Measurements from ENCODE around the gene NUTF2. TPM values are rescaled to one million over a fixed set of nuclear protein-coding genes. Genes with fewer than 3 reads are reported as not detected.
"Not testable (repeated sequence)": the region's sequence is repeated elsewhere in the genome, so short reads cannot be mapped to it uniquely, and the experiment has no call there.

NUTF2 gene
- total RNA-seq, 1 donor from 2014 or later, result 186 TPM

- no peak overlapping the region for H3K27ac Mint-ChIP-seq
- DNase-seq (ENCODE audit: low spot score), result no peak
- no peaks in the 10 kb centered on the region for H3K9me3 Mint-ChIP-seq
- H3K36me3 Mint-ChIP-seq (ENCODE audit: low read depth), result peaks cover 3% of the 10 kb centered on the region
- H3K4me3 Mint-ChIP-seq, result no peak overlapping the region
- intact Hi-C loops (cut with micrococcal nuclease), result no loop called here
- H3K4me1 Mint-ChIP-seq (ENCODE audit: low read depth), result peaks cover 8% of the 10 kb centered on the region
- H3K27me3 Mint-ChIP-seq (ENCODE audit: insufficient read depth), result peaks cover 6% of the 10 kb centered on the region
Measured at GRCh38 chr16:67820608-67821259, 26.0 kb upstream of the NUTF2 start.

DNA sequence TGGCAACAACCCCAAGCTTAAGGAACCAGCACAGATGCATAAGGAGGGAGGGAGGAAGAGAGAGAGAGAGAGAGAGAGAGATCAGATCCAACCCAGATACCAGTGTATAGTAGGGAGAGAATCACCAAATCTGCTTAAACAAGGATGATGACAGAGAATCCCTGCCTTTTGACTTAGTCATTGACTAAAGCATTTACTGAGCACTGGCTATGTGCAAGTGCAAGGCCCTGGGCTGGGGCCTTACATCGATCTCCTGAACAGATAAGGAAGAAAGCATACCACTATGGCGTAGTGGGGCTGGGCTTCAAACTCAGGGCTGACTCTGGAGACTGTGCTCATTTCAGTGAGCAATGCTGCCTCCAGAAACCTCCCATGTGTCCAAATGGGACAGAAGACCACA, 24.2 kb upstream of the NUTF2 start:
- intact Hi-C loops (cut with micrococcal nuclease), result no loop called here
- Mint-ChIP-seq H3K9me3 (no peaks in the 10 kb centered on the region), H3K27me3 (ENCODE audit: insufficient read depth) (peaks cover 3% of the 10 kb centered on the region), H3K27ac (no peak overlapping the region), H3K36me3 (ENCODE audit: low read depth) (peaks cover 3% of the 10 kb centered on the region), H3K4me1 (ENCODE audit: low read depth) (no peaks in the 10 kb centered on the region), H3K4me3 (no peak overlapping the region)
- no peak for DNase-seq (ENCODE audit: low spot score)

- Mint-ChIP-seq H3K36me3 (ENCODE audit: low read depth) (peaks cover 7% of the 10 kb centered on the region), H3K27ac (no peak overlapping the region), H3K27me3 (ENCODE audit: insufficient read depth) (peaks cover 3% of the 10 kb centered on the region), H3K4me3 (no peak overlapping the region), H3K4me1 (ENCODE audit: low read depth) (no peaks in the 10 kb centered on the region), H3K9me3 (no peaks in the 10 kb centered on the region)
- intact Hi-C loops (cut with micrococcal nuclease), result no loop called here
- no peak for DNase-seq (ENCODE audit: low spot score)
Measured at GRCh38 chr16:67825119-67825518, 21.6 kb upstream of the NUTF2 start.

- no peak overlapping the region for H3K4me3 Mint-ChIP-seq
Measured at GRCh38 chr16:67825906-67826305, 20.8 kb upstream of the NUTF2 start.

DNA sequence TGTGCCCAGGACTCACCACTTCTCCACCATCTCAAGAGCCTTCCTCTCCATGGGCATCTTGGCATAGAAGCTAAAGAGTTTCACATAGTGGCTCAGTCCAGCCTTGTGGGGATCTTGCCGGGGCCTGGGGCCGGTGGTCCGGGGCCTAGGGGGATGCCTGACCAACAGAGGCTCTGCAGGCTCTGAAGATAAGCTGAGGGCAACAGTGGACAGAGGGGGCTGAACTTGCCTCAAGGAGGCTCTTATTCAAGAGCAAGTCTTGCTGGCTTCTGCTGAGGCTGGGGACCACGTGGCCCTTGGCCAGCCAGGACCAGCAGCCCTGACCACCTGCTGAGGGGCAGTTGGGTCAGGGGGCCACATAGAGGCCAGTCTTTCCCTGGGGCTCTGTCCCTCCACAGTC, 18.1 kb upstream of the NUTF2 start:
- intact Hi-C loops (cut with micrococcal nuclease), result no loop called here
- Mint-ChIP-seq H3K9me3 (no peaks in the 10 kb centered on the region), H3K27ac (no peak overlapping the region), H3K36me3 (ENCODE audit: low read depth) (peaks cover 15% of the 10 kb centered on the region), H3K4me3 (no peak overlapping the region), H3K27me3 (ENCODE audit: insufficient read depth) (no peaks in the 10 kb centered on the region), H3K4me1 (ENCODE audit: low read depth) (peaks cover 13% of the 10 kb centered on the region)
- no peak for DNase-seq (ENCODE audit: low spot score)

More at GRCh38 chr16:67825906-67826305, 20.8 kb upstream of the NUTF2 start:
- no peak for DNase-seq (ENCODE audit: low spot score)
- intact Hi-C loops (cut with micrococcal nuclease), result no loop called here
- H3K9me3 Mint-ChIP-seq, result no peaks in the 10 kb centered on the region
- no peaks in the 10 kb centered on the region for H3K4me1 Mint-ChIP-seq (ENCODE audit: low read depth)
- H3K36me3 Mint-ChIP-seq (ENCODE audit: low read depth), result peaks cover 10% of the 10 kb centered on the region
- no peaks in the 10 kb centered on the region for H3K27me3 Mint-ChIP-seq (ENCODE audit: insufficient read depth)
- H3K27ac Mint-ChIP-seq, result no peak overlapping the region

DNA sequence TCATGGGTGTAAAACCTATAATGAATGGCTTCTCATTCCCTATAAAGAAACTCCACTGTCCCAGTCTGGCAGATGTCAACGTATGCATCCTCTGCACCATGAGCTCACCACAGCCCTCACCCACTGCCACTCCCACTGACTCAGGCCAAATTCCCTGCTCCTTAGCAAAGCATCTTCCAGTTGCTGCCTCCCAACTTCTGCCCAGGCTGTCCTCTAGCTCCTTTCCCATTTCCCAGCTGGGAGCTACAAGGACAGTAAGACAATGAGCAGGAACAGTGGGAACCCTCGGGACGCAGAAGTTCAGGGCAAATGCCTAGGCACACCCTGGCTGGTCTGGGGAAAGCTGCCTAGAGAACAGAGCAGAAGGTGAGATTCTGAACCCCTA, 13.7 kb upstream of the NUTF2 start:
- Mint-ChIP-seq H3K4me1 (ENCODE audit: low read depth) (peaks cover 18% of the 10 kb centered on the region), H3K4me3 (peak overlapping the region; percentile 94), H3K9me3 (no peaks in the 10 kb centered on the region), H3K36me3 (ENCODE audit: low read depth) (peaks cover 12% of the 10 kb centered on the region), H3K27me3 (ENCODE audit: insufficient read depth) (peaks cover 5% of the 10 kb centered on the region), H3K27ac (peak overlapping the region; percentile 89)
- intact Hi-C loops (cut with micrococcal nuclease), result loop anchor here (5.0 kb wide), 1 partner anchor 39 kb away; the partner anchor contains the start of gene EDC4
- DNase-seq (ENCODE audit: low spot score), result no peak

DNA sequence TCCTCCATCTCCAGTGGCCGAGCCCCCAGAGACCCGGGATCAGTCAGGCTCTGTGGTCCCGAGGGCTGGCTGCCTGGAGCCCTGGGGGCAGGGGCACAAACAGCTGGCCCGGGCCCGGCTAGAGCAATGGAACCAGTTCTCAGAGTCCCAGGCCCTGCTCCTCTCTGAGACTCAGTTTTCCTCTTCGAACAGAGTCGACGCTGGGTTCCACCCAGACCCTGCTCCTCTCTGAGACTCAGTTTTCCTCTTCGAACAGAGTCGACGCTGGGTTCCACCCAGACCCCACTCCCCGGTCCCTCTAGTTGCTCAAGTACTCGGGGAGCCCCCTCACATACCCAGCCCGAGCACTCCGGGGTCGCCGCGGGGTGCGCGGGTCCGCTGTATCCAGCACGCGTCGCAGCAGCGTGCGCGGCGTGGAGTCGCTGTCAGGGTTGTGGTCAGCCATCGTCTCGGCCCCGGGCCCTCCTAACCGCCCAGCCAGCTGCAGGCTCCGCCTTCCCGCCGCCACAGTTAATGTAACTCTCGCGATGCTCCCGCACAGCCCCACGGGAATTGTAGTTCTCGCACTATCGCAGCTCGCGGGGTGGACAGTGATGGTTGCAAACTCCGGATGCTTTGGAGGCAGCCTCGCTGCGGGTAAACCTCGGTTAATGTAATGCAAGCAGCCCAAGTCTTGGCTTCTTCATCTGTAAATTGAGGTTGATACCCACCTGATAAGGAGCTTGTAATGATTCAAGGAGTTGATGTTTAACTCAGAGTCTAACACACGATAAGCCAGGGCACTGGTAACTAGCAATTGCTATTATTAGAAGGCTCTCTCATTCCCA, 13.1 kb upstream of the NUTF2 start:
- peak overlapping the region; percentile 89 for H3K27ac Mint-ChIP-seq
- H3K36me3 Mint-ChIP-seq (ENCODE audit: low read depth), result peaks cover 11% of the 10 kb centered on the region
- H3K9me3 Mint-ChIP-seq, result no peaks in the 10 kb centered on the region
- DNase-seq (ENCODE audit: low spot score), result peak; percentile 94
- peak overlapping the region; percentile 94 for H3K4me3 Mint-ChIP-seq
- intact Hi-C loops (cut with micrococcal nuclease), result loop anchor here (1.0 to 5.0 kb wide), 3 partner anchors 9 to 39 kb away; partner anchors contain the start of genes EDC4, NUTF2 and THAP11
- peaks cover 5% of the 10 kb centered on the region for H3K27me3 Mint-ChIP-seq (ENCODE audit: insufficient read depth)
- peaks cover 18% of the 10 kb centered on the region for H3K4me1 Mint-ChIP-seq (ENCODE audit: low read depth)

DNA sequence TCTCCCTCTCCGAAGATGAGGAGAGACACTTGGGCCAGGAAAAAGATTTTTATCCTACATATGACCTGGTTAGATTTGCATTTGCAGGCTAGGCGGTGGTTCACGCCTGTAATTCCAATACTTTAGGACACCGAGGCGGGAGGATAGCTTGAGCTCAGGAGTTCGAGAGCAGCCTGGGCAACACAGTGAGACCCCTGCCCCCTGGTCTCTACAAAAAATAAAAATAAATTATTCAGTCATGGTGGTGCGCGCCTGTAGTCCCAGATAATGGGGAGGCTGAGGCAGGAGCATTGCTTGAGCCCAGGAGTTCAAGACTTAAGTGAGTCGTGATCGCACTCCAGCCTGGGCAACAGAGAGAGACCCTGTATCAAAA, 12.5 kb upstream of the NUTF2 start:
- H3K27me3 Mint-ChIP-seq (ENCODE audit: insufficient read depth), result peaks cover 5% of the 10 kb centered on the region
- no peak overlapping the region for H3K27ac Mint-ChIP-seq
- H3K36me3 Mint-ChIP-seq (ENCODE audit: low read depth), result peaks cover 11% of the 10 kb centered on the region
- peak overlapping the region; percentile 94 for H3K4me3 Mint-ChIP-seq
- H3K4me1 Mint-ChIP-seq (ENCODE audit: low read depth), result peaks cover 18% of the 10 kb centered on the region
- intact Hi-C loops (cut with micrococcal nuclease), result loop anchor here (1.0 to 5.0 kb wide), 3 partner anchors 8 to 38 kb away; partner anchors contain the start of genes EDC4, NUTF2 and THAP11
- DNase-seq (ENCODE audit: low spot score), result no peak
- no peaks in the 10 kb centered on the region for H3K9me3 Mint-ChIP-seq

- DNase-seq (ENCODE audit: low spot score), result not testable (repeated sequence)
Measured at GRCh38 chr16:67837190-67837589, 9.5 kb upstream of the NUTF2 start.

GRCh38 chr16:67837811-67838210, 8.9 kb upstream of the NUTF2 start:
- Mint-ChIP-seq H3K4me1 (ENCODE audit: low read depth) (peaks cover 18% of the 10 kb centered on the region), H3K36me3 (ENCODE audit: low read depth) (no peaks in the 10 kb centered on the region), H3K27ac (no peak overlapping the region), H3K4me3 (no peak overlapping the region), H3K9me3 (no peaks in the 10 kb centered on the region), H3K27me3 (ENCODE audit: insufficient read depth) (peaks cover 5% of the 10 kb centered on the region)
- intact Hi-C loops (cut with micrococcal nuclease), result no loop called here
- DNase-seq (ENCODE audit: low spot score), result no peak

More at GRCh38 chr16:67837190-67837589, 9.5 kb upstream of the NUTF2 start:
- H3K27me3 Mint-ChIP-seq (ENCODE audit: insufficient read depth); H3K9me3 Mint-ChIP-seq; H3K36me3 Mint-ChIP-seq (ENCODE audit: low read depth); H3K4me3 Mint-ChIP-seq; H3K27ac Mint-ChIP-seq; intact Hi-C loops (cut with micrococcal nuclease): not testable (repeated sequence)
- H3K4me1 Mint-ChIP-seq (ENCODE audit: low read depth), result peaks cover 24% of the 10 kb centered on the region

- H3K4me3 Mint-ChIP-seq, result peak overlapping the region; percentile 93
- intact Hi-C loops (cut with micrococcal nuclease), result loop anchor here (1.0 to 10.0 kb wide), 2 partner anchors 52 to 473 kb away; partner anchors contain the start of genes PRMT7, PSKH1 and SLC7A6OS
- no peaks in the 10 kb centered on the region for H3K36me3 Mint-ChIP-seq (ENCODE audit: low read depth)
- peaks cover 5% of the 10 kb centered on the region for H3K27me3 Mint-ChIP-seq (ENCODE audit: insufficient read depth)
- peaks cover 33% of the 10 kb centered on the region for H3K4me1 Mint-ChIP-seq (ENCODE audit: low read depth)
- no peaks in the 10 kb centered on the region for H3K9me3 Mint-ChIP-seq
- peak overlapping the region; percentile 96 for H3K27ac Mint-ChIP-seq
- no peak for DNase-seq (ENCODE audit: low spot score)
Measured at GRCh38 chr16:67841198-67841815, 5.4 kb upstream of the NUTF2 start.

- Mint-ChIP-seq H3K36me3 (ENCODE audit: low read depth) (no peaks in the 10 kb centered on the region), H3K9me3 (no peaks in the 10 kb centered on the region), H3K4me3 (peak within 1 kb of the TSS; percentile 93), H3K27me3 (ENCODE audit: insufficient read depth) (peaks cover 5% of the 10 kb centered on the region), H3K4me1 (ENCODE audit: low read depth) (peaks cover 33% of the 10 kb centered on the region), H3K27ac (peak within 1 kb of the TSS; percentile 96)
- intact Hi-C loops (cut with micrococcal nuclease), result loop anchor here (1.0 to 10.0 kb wide), 10 partner anchors 8 to 473 kb away; partner anchors contain the start of genes ACD, CTCF, EDC4 and PARD6A
- DNase-seq (ENCODE audit: low spot score), result peak; percentile 92
Measured at GRCh38 chr16:67841816-67842508, 4.8 kb upstream of the NUTF2 start, which contains the start of gene THAP11. TSS of gene THAP11 (plus strand) at chr16:67842320. CDS start at chr16:67842555, 235 bp downstream.

Measured in activated T-helper 1 cell treated with anti-CD3 and anti-CD28 coated beads, Interleukin-12 subunit alpha, Interleukin-12 subunit beta, Interleukin-2, Interleukin-4 antibody, amounts not matched to agents 30 ng/mL and 10 ng/mL and 1 ng/mL, durations not matched to agents 14 hours and 24 hours and 36 hours (primary cell).